SW480 (cell line): Measurements from ENCODE around the gene ZMYND19.
"Not testable (repeated sequence)": the region's sequence is repeated elsewhere in the genome, so short reads cannot be mapped to it uniquely, and the experiment has no call there.

Experiments used
- DNase-seq: peaks from one replicate; pipeline ENCODE4 v3.0.0-alpha.2; 2016; ENCODE audit warnings: low spot score

ZMYND19 gene

GRCh38 chr9:137590469-137591383, at the start of gene ZMYND19:
Gene ZMYND19, minus strand, starts transcription at chr9:137590512. Its CDS starts 249 bp downstream, at chr9:137590263.
- DNase-seq, result peak; percentile 82

GRCh38 chr9:137639303-137640051, 49.2 kb upstream of the ZMYND19 start:
- DNase-seq, result no peak

- DNase-seq, result no peak
Observed at GRCh38 chr9:137638680-137639079, 48.4 kb upstream of the ZMYND19 start.

- DNase-seq, result no peak
Observed at GRCh38 chr9:137634016-137634415, 43.7 kb upstream of the ZMYND19 start.

- DNase-seq, result no peak
Observed at GRCh38 chr9:137632230-137633161, 42.2 kb upstream of the ZMYND19 start.

GRCh38 chr9:137631345-137632229, 41.3 kb upstream of the ZMYND19 start:
- no peak for DNase-seq

- DNase-seq, result no peak
Observed at GRCh38 chr9:137630679-137631078, 40.4 kb upstream of the ZMYND19 start.

- DNase-seq, result no peak
Observed at GRCh38 chr9:137630126-137630525, 39.8 kb upstream of the ZMYND19 start.

- DNase-seq, result not testable (repeated sequence)
Observed at GRCh38 chr9:137627406-137627805, 37.1 kb upstream of the ZMYND19 start.

GRCh38 chr9:137626464-137626863, 36.2 kb upstream of the ZMYND19 start:
- DNase-seq, result no peak

GRCh38 chr9:137622211-137622610, 31.9 kb upstream of the ZMYND19 start:
- DNase-seq, result not testable (repeated sequence)

GRCh38 chr9:137621131-137621757, 30.9 kb upstream of the ZMYND19 start:
- no peak for DNase-seq

GRCh38 chr9:137620581-137620980, 30.3 kb upstream of the ZMYND19 start:
- DNase-seq, result no peak

GRCh38 chr9:137620048-137620405, 29.7 kb upstream of the ZMYND19 start:
- DNase-seq, result no peak

GRCh38 chr9:137619240-137620047, 29.1 kb upstream of the ZMYND19 start:
- peak; percentile 57 for DNase-seq

GRCh38 chr9:137618105-137619067, 28.1 kb upstream of the ZMYND19 start, which contains the start of gene EHMT1:
Gene EHMT1, plus strand, starts transcription at chr9:137619005. Its CDS starts 24 bp downstream, at chr9:137619029.
- DNase-seq, result peak; percentile 75

GRCh38 chr9:137615387-137615871, 25.1 kb upstream of the ZMYND19 start:
- DNase-seq, result no peak
